ENCODE results near the gene ITGB2.

ITGB2 gene

GRCh38 chr21:44862869-44863685, 57.6 kb downstream of the ITGB2 start:
- no peaks in the 10 kb centered on the region for H3K27me3 ChIP-seq (ENCODE audit: insufficient read depth, poor library complexity, severe bottlenecking)
- TF ChIP-seq, protein P1, sequence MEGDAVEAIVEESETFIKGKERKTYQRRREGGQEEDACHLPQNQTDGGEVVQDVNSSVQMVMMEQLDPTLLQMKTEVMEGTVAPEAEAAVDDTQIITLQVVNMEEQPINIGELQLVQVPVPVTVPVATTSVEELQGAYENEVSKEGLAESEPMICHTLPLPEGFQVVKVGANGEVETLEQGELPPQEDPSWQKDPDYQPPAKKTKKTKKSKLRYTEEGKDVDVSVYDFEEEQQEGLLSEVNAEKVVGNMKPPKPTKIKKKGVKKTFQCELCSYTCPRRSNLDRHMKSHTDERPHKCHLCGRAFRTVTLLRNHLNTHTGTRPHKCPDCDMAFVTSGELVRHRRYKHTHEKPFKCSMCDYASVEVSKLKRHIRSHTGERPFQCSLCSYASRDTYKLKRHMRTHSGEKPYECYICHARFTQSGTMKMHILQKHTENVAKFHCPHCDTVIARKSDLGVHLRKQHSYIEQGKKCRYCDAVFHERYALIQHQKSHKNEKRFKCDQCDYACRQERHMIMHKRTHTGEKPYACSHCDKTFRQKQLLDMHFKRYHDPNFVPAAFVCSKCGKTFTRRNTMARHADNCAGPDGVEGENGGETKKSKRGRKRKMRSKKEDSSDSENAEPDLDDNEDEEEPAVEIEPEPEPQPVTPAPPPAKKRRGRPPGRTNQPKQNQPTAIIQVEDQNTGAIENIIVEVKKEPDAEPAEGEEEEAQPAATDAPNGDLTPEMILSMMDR (IDR thresholded peaks at IDR 0.05; ENCODE audit: poor library complexity, severe bottlenecking), result no peak
- no peak for ATAC-seq (ENCODE audit: low read depth)
- peaks cover 82% of the 10 kb centered on the region for H3K36me3 ChIP-seq (ENCODE audit: low read depth)
- H3K4me1 ChIP-seq (ENCODE audit: insufficient read depth, poor library complexity, severe bottlenecking), result peaks cover 7% of the 10 kb centered on the region
- H3K9me3 ChIP-seq (ENCODE audit: severe bottlenecking), result no peaks in the 10 kb centered on the region
- no peak overlapping the region for H3K4me3 ChIP-seq (ENCODE audit: severe bottlenecking)
- H3K27ac ChIP-seq (ENCODE audit: poor library complexity, severe bottlenecking), result no peak overlapping the region
- DNase-seq (ENCODE audit: low spot score), result no peak

GRCh38 chr21:44858791-44859190, 61.9 kb downstream of the ITGB2 start:
- H3K36me3 ChIP-seq (ENCODE audit: low read depth), result peaks cover 88% of the 10 kb centered on the region

DNA sequence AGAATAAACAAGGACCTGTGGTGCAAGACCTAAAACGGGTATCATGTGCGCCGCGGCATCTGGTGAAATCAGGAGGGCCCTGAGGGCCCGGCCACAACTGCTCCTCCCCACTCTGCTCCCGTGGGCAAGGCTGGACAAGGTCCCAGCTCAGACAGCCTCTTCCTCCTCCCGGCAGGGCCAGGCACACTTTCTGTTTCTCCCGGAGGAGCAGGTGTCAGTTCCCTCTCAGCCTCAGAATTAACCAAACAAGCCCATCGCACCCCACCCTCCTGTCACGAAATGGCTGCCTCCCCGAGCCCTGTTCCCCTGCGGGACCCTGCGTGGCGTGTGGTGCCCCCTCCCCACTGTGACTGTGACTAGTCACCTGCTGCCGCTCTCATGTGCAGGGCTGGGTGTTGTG, 62.4 kb downstream of the ITGB2 start:
- H3K27me3 ChIP-seq (ENCODE audit: insufficient read depth, poor library complexity, severe bottlenecking), result no peaks in the 10 kb centered on the region
- no peaks in the 10 kb centered on the region for H3K4me1 ChIP-seq (ENCODE audit: insufficient read depth, poor library complexity, severe bottlenecking)
- peaks cover 83% of the 10 kb centered on the region for H3K36me3 ChIP-seq (ENCODE audit: low read depth)
- H3K4me3 ChIP-seq (ENCODE audit: severe bottlenecking), result no peak overlapping the region
- no peak for ATAC-seq (ENCODE audit: low read depth)
- DNase-seq (ENCODE audit: low spot score), result peak; percentile 47
- no peak overlapping the region for H3K27ac ChIP-seq (ENCODE audit: poor library complexity, severe bottlenecking)
- TF ChIP-seq, protein P1 (IDR thresholded peaks at IDR 0.05; ENCODE audit: poor library complexity, severe bottlenecking), result no peak
- H3K9me3 ChIP-seq (ENCODE audit: severe bottlenecking), result no peaks in the 10 kb centered on the region

More at GRCh38 chr21:44858791-44859190, 61.9 kb downstream of the ITGB2 start:
- no peaks in the 10 kb centered on the region for H3K4me1 ChIP-seq (ENCODE audit: insufficient read depth, poor library complexity, severe bottlenecking)
- H3K27me3 ChIP-seq (ENCODE audit: insufficient read depth, poor library complexity, severe bottlenecking), result no peaks in the 10 kb centered on the region
- TF ChIP-seq, protein P1 (IDR thresholded peaks at IDR 0.05; ENCODE audit: poor library complexity, severe bottlenecking), result no peak
- ATAC-seq (ENCODE audit: low read depth) (no peak; the same call in 2 of the 3 replicates), DNase-seq (ENCODE audit: low spot score) (peak; percentile 25)
- no peak overlapping the region for H3K27ac ChIP-seq (ENCODE audit: poor library complexity, severe bottlenecking)
- H3K9me3 ChIP-seq (ENCODE audit: severe bottlenecking), result no peaks in the 10 kb centered on the region
- H3K4me3 ChIP-seq (ENCODE audit: severe bottlenecking), result no peak overlapping the region

- Histone ChIP-seq H3K27ac (ENCODE audit: poor library complexity, severe bottlenecking) (no peak overlapping the region), H3K27me3 (ENCODE audit: insufficient read depth, poor library complexity, severe bottlenecking) (no peaks in the 10 kb centered on the region), H3K36me3 (ENCODE audit: low read depth) (peaks cover 86% of the 10 kb centered on the region), H3K4me1 (ENCODE audit: insufficient read depth, poor library complexity, severe bottlenecking) (no peaks in the 10 kb centered on the region), H3K4me3 (ENCODE audit: severe bottlenecking) (no peak overlapping the region), H3K9me3 (ENCODE audit: severe bottlenecking) (no peaks in the 10 kb centered on the region)
- TF ChIP-seq, protein P1 (IDR thresholded peaks at IDR 0.05; ENCODE audit: poor library complexity, severe bottlenecking), result no peak
- ATAC-seq (ENCODE audit: low read depth), result no peak
- DNase-seq (ENCODE audit: low spot score), result no peak
Observed at GRCh38 chr21:44857127-44857892, 63.4 kb downstream of the ITGB2 start.

All from RWPE2 (cell line).